K562 (cell line): ENCODE results near the gene YBX2. TPM values are rescaled to one million over a fixed set of nuclear protein-coding genes. Genes with fewer than 3 reads are reported as not detected.

Experiments
- BRF2 ChIP-seq: IDR thresholded peaks from 3 replicates; pipeline ENCODE4 v1.6.1; 2011; ENCODE audit warnings: borderline replicate concordance, mild to moderate bottlenecking; ENCODE audit not compliant: insufficient read length, insufficient read depth
- CSDE1 ChIP-seq, 2 experiments: fragments of 450-650 bp; IDR thresholded peaks; 2 replicates each; pipeline ENCODE4 v1.6.1; 2016; ENCODE audit warnings: mild to moderate bottlenecking in 1 of 2
- CUX1 ChIP-seq: fragments of 200-800 bp; sonication (Bioruptor generic); IDR thresholded peaks from 2 replicates; pipeline ENCODE4 v1.6.1; 2016; ENCODE audit warnings: missing genetic modification characterization, missing compliant biosample characterization
- E2F4 ChIP-seq: sonication (generic); formaldehyde crosslinking; IDR thresholded peaks from 2 replicates; pipeline ENCODE4 v1.8.0; 2022; ENCODE audit warnings: mild to moderate bottlenecking, low read depth, missing genetic modification reagents
- E2F6 ChIP-seq, 2 experiments: IDR thresholded peaks; 2 replicates each; pipeline ENCODE4 v1.6.1; 2011; ENCODE audit warnings: borderline replicate concordance in 1 of 2, control low read depth in 1 of 2, low read depth in 1 of 2, low read length in 1 of 2, mild to moderate bottlenecking in 1 of 2, mixed read lengths in 1 of 2, moderate library complexity in 1 of 2; ENCODE audit not compliant: insufficient read depth in 1 of 2, insufficient read length in 1 of 2, poor library complexity in 1 of 2, severe bottlenecking in 1 of 2; ENCODE audit errors: extremely low read depth in 1 of 2
- IRF2 ChIP-seq: sonication (generic); formaldehyde crosslinking; IDR thresholded peaks from 2 replicates; pipeline ENCODE4 v1.8.1; 2022; ENCODE audit warnings: mild to moderate bottlenecking, missing genetic modification reagents
- L3MBTL2 ChIP-seq: fragments of 450-650 bp; IDR thresholded peaks from 2 replicates; pipeline ENCODE4 v1.6.1; 2016; ENCODE audit warnings: mild to moderate bottlenecking, moderate library complexity
- MAFK ChIP-seq: IDR thresholded peaks from 2 replicates; pipeline ENCODE4 v1.6.1; 2011; ENCODE audit warnings: low read length, improper control_type of control experiment
- MAX ChIP-seq: sonication (generic); formaldehyde crosslinking; IDR thresholded peaks from 2 replicates; pipeline ENCODE4 v1.9.0; 2022; ENCODE audit warnings: mild to moderate bottlenecking, missing genetic modification reagents
- MAZ ChIP-seq, 2 experiments: fragments of 450-650 bp in 1 of 2; sonication (generic) in 1 of 2; formaldehyde crosslinking; IDR thresholded peaks in 1 of 2; conservative IDR thresholded peaks in 1 of 2; 2 replicates each; pipeline versions ENCODE4 v1.4.0 to v1.5.0; 2020; ENCODE audit warnings: mild to moderate bottlenecking in 1 of 2, missing genetic modification reagents in 1 of 2
- MEF2A ChIP-seq: IDR thresholded peaks from 2 replicates; pipeline ENCODE4 v1.6.1; 2011; ENCODE audit warnings: low read depth, mild to moderate bottlenecking, low read length, moderate library complexity; ENCODE audit not compliant: control insufficient read depth
- POLR2A ChIP-seq: fragments of 450-650 bp; conservative IDR thresholded peaks from 2 replicates; pipeline ENCODE4 v1.6.1; 2016
- PRPF4 ChIP-seq: fragments of 200-400 bp; formaldehyde crosslinking; IDR thresholded peaks from one replicate; pipeline ENCODE4 v1.6.1; 2017; ENCODE audit warnings: low read length, low read depth, mild to moderate bottlenecking; ENCODE audit not compliant: insufficient read depth, poor library complexity, severe bottlenecking
- TCF7 ChIP-seq: sonication (generic); IDR thresholded peaks from 2 replicates; pipeline ENCODE4 v1.6.1; 2016; ENCODE audit warnings: antibody characterized with exemption, borderline replicate concordance
- ZNF311 ChIP-seq: fragments of 250-450 bp; sonication (Bioruptor Pico); IDR thresholded peaks from 2 replicates; pipeline ENCODE4 v1.4.0; 2020; ENCODE audit warnings: mild to moderate bottlenecking, moderate library complexity
- polyA plus RNA-seq, 8 experiments: library from polyadenylated mRNA; depleted of rRNA in 4 of 8; stranded (reverse) in 5 of 8; unstranded in 3 of 8; fragments of >200 nt; fragmentation: Nextera tagmentation in 2 of 8; fragmentation: Illumina TruSeq in 1 of 8; extraction: Ambion mirVana in 2 of 8; extraction: Trizol in 1 of 8; gene quantifications; 2 replicates each; pipeline versions ENCODE4 v1.2.1 to v1.2.3, GENCODE V29; 2011 to 2014; ENCODE audit warnings: inconsistent platforms in 1 of 8, missing spikeins in 1 of 8
- total RNA-seq, 7 experiments: library from RNA; depleted of rRNA in 6 of 7; stranded (reverse); fragments of >200 nt in 6 of 7; fragmentation: Illumina TruSeq in 2 of 7; extraction: Trizol in 2 of 7; gene quantifications; 2 replicates each; pipeline versions ENCODE4 v1.2.1 to v1.2.3, GENCODE V29; 2011 to 2021; ENCODE audit warnings: low replicate concordance in 1 of 7

The YBX2 gene
- total and polyA plus RNA-seq, 9 of the 15 experiments (the other 6 are each of a cell fraction or from before 2014, with no cell fraction given) = 0.03 to 0.59 (median 0.27) TPM; not detected in 6

- TF ChIP-seq BRF2 (no peak), IRF2 (no peak), L3MBTL2 (peak; percentile 38), POLR2A (0 out of 2 replicates have a peak, but pooled peaks have one; percentile 29), E2F4 (CRISPR knock-in tag) (no peak), MEF2A (peak; percentile 74), PRPF4 (no peak), CSDE1 (IDR thresholded peaks at IDR 0.05) (no peak), CUX1 (CRISPR knock-in tag) (no peak), ZNF311 (CRISPR knock-in tag) (no peak), MAZ (CRISPR knock-in tag; conservative IDR thresholded peaks at IDR 0.05 in 1 of 2, IDR thresholded peaks at IDR 0.05 in 1 of 2) (peak in 1 of 2 experiments; percentile 40; a peak in 1 of 4 replicates), E2F6 (IDR thresholded peaks at IDR 0.05; ENCODE audit: borderline replicate concordance in 1 of 2, extremely low read depth in 1 of 2, insufficient read depth in 1 of 2, insufficient read length in 1 of 2, low read depth in 1 of 2, low read length in 1 of 2, poor library complexity in 1 of 2, severe bottlenecking in 1 of 2) (peak; percentile 66 to 94), MAFK (no peak), MAX (peak; percentile 73), TCF7 (0 out of 2 replicates have a peak, but pooled peaks have one; percentile 65)
These were observed 13.1 kb downstream of the YBX2 start, which contains the start of gene SLC2A4 (continued) for GRCh38 chr17:7281074-7281952.
